Uterus (tissue), 4 donors: ENCODE results near the gene BLTP3B. TPM values are rescaled to one million over a fixed set of nuclear protein-coding genes. Genes with fewer than 3 reads are reported as not detected.
"Not testable (repeated sequence)": the region's sequence is repeated elsewhere in the genome, so short reads cannot be mapped to it uniquely, and the experiment has no call there.

Experiments used
- DNase-seq, 2 donors: peaks; one replicate each; pipeline ENCODE4 v3.0.0-alpha.2; 2019 to 2020
- H3K27ac ChIP-seq, 2 donors: fragments of 200-600 bp; sonication (generic); 1 replicate in 1 of 2; 2 replicates in 1 of 2; pipeline ENCODE4 v1.5.1; 2016 to 2018
- H3K27me3 ChIP-seq, 2 donors: fragments of 200-600 bp; sonication (generic); one replicate each; pipeline ENCODE4 v1.5.1; 2018 to 2019; ENCODE audit warnings: control low read depth in 1 of 2
- H3K36me3 ChIP-seq, 2 donors: fragments of 200-600 bp; sonication (generic); one replicate each; pipeline ENCODE4 v1.5.1; 2019; ENCODE audit warnings: control low read depth in 1 of 2
- H3K4me1 ChIP-seq, 2 donors: fragments of 200-600 bp; sonication (generic); one replicate each; pipeline ENCODE4 v1.5.1; 2018 to 2019; ENCODE audit warnings: control low read depth in 1 of 2
- H3K4me3 ChIP-seq, 2 donors: fragments of 200-600 bp; sonication (generic); 1 replicate in 1 of 2; 2 replicates in 1 of 2; pipeline ENCODE4 v1.5.1; 2018 to 2019; ENCODE audit warnings: mild to moderate bottlenecking in 1 of 2
- H3K9me3 ChIP-seq, 2 donors: fragments of 200-600 bp; sonication (generic); one replicate each; pipeline ENCODE4 v1.5.1; 2019; ENCODE audit warnings: control low read depth in 1 of 2
- CTCF ChIP-seq, 4 experiments: fragments of 200-600 bp in 2 of 4; fragments of 450-650 bp in 2 of 4; sonication (generic) in 2 of 4; IDR thresholded peaks; one replicate each; pipeline ENCODE4 v1.5.1; 2016 to 2019; ENCODE audit warnings: antibody characterized with exemption in 4 of 4, mild to moderate bottlenecking in 2 of 4, moderate library complexity in 1 of 4
- POLR2A ChIP-seq, 2 donors: fragments of 450-650 bp; IDR thresholded peaks; one replicate each; pipeline ENCODE4 v1.6.1; 2016; ENCODE audit warnings: antibody characterized with exemption in 2 of 2, mild to moderate bottlenecking in 1 of 2, moderate library complexity in 1 of 2
- intact Hi-C: fragments of 100-400 bp; cut with DNase I; formaldehyde crosslinking; loops from one replicate; pipeline ENCODE4 v1.15.1; 2023; ENCODE audit warnings: low total_unique reads
- total RNA-seq, 4 donors: library from RNA; depleted of rRNA in 3 of 4; stranded (reverse); fragments of >200 nt in 3 of 4; gene quantifications; one replicate each; pipeline versions ENCODE4 v1.1.0 to v1.2.4, GENCODE V29; 2014 to 2023
- donor health status: DM: yes; HTN: yes; CAD: no.

Gene BLTP3B
- total RNA-seq, 4 donors from 2014 or later: 9.7 to 42.0 (median 25.1) TPM

- TF ChIP-seq POLR2A (IDR thresholded peaks at IDR 0.05): no peak
- TF ChIP-seq CTCF (IDR thresholded peaks at IDR 0.05): no peak
- no peaks in the 10 kb centered on the region for H3K4me1 ChIP-seq
- intact Hi-C loops: no loop called here
- no peak overlapping the region for H3K27ac ChIP-seq
- H3K4me3 ChIP-seq: no peak overlapping the region
- no peaks in the 10 kb centered on the region for H3K27me3 ChIP-seq
- H3K9me3 ChIP-seq: no peaks in the 10 kb centered on the region
- DNase-seq: no peak
- no peaks in the 10 kb centered on the region for H3K36me3 ChIP-seq
Observed at GRCh38 chr12:100187068-100187467, 44.4 kb upstream of the BLTP3B start.

GRCh38 chr12:100186071-100186470 is 43.4 kb upstream of the BLTP3B start:
- H3K9me3 ChIP-seq: no peaks in the 10 kb centered on the region
- H3K36me3 ChIP-seq: no peaks in the 10 kb centered on the region
- H3K4me3 ChIP-seq: no peak overlapping the region
- peak overlapping the region; percentile 64 to 69 for H3K27ac ChIP-seq
- no peak for DNase-seq
- intact Hi-C loops: no loop called here
- TF ChIP-seq CTCF (IDR thresholded peaks at IDR 0.05): no peak
- TF ChIP-seq POLR2A (IDR thresholded peaks at IDR 0.05): no peak
- H3K4me1 ChIP-seq: no peaks in the 10 kb centered on the region
- no peaks in the 10 kb centered on the region for H3K27me3 ChIP-seq

DNA sequence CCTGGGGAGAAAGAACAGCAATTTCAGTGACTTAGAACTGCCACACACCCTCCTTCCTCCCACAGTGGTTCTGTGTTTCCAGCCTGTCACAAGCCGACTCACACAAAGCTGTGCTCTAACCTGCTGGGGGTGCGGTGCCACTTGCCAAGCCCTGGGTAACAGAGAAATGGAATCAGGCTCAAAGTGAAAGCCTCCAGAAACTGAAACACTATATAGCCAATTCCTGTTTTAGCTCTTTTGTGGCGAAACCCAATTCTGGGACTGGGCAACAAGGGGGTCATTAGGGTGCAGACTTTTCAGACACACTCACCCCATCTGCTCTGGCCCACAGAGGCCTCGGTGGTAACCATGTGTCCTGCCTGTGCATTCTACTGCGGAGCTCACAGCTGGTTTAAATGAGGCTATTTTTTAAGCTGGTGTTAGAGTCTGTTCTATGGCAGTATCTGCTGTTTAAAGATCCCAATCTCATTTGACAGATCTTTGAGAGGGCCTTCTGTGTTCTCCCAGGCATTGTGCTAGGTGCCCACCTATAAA is 42.8 kb upstream of the BLTP3B start:
- Histone ChIP-seq H3K9me3 (no peaks in the 10 kb centered on the region), H3K27ac (peak overlapping the region; percentile 64 to 69), H3K27me3 (no peaks in the 10 kb centered on the region), H3K4me1 (no peaks in the 10 kb centered on the region), H3K36me3 (no peaks in the 10 kb centered on the region), H3K4me3 (no peak overlapping the region)
- DNase-seq: no peak
- no peak for TF ChIP-seq POLR2A (IDR thresholded peaks at IDR 0.05)
- no peak for TF ChIP-seq CTCF (IDR thresholded peaks at IDR 0.05)
- intact Hi-C loops: no loop called here

GRCh38 chr12:100184549-100185145 is 42.0 kb upstream of the BLTP3B start:
- Histone ChIP-seq H3K4me1 (no peaks in the 10 kb centered on the region), H3K36me3 (no peaks in the 10 kb centered on the region), H3K27ac (no peak overlapping the region), H3K9me3 (no peaks in the 10 kb centered on the region), H3K4me3 (no peak overlapping the region), H3K27me3 (no peaks in the 10 kb centered on the region)
- no peak for DNase-seq
- intact Hi-C loops: no loop called here
- no peak for TF ChIP-seq CTCF (IDR thresholded peaks at IDR 0.05)
- TF ChIP-seq POLR2A (IDR thresholded peaks at IDR 0.05): no peak

GRCh38 chr12:100179252-100179651 is 36.6 kb upstream of the BLTP3B start:
- TF ChIP-seq CTCF (IDR thresholded peaks at IDR 0.05): no peak
- no peak for TF ChIP-seq POLR2A (IDR thresholded peaks at IDR 0.05)
- no peaks in the 10 kb centered on the region for H3K4me1 ChIP-seq
- H3K27ac ChIP-seq: no peak overlapping the region
- H3K27me3 ChIP-seq: no peaks in the 10 kb centered on the region
- no peak overlapping the region for H3K4me3 ChIP-seq
- no peak for DNase-seq
- no peaks in the 10 kb centered on the region for H3K9me3 ChIP-seq
- no peaks in the 10 kb centered on the region for H3K36me3 ChIP-seq
- intact Hi-C loops: no loop called here

DNA sequence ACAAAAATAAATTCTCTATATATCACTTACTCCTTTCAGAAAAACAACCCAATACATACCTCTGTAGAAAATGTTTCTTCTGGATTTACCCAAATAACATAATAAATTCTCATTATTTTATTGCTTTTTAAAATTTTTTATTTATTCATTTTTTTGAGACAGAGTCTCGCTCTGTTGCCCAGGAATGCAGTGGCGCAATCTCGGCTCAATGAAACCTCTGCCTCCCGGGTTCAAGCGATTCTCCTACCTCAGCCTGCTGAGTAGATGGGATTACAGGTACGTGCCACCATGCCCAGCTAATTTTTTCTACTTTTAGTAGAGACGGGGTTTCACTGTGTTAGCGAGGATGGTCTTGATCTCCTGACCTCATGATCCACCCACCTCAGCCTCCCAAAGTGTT is 33.8 kb upstream of the BLTP3B start:
- DNase-seq, H3K4me1 ChIP-seq, H3K9me3 ChIP-seq, H3K4me3 ChIP-seq, H3K27me3 ChIP-seq, intact Hi-C loops, H3K27ac ChIP-seq, H3K36me3 ChIP-seq: not testable (repeated sequence)
